Tibial nerve (tissue), 3 donors: ENCODE measurements around the gene RFNG.

Source experiments
- POLR2A ChIP-seq, 2 donors: fragments of 450-650 bp; IDR thresholded peaks; one replicate each; pipeline ENCODE4 v1.6.1; 2017; ENCODE audit warnings: antibody characterized with exemption in 2 of 2, mild to moderate bottlenecking in 2 of 2, moderate library complexity in 2 of 2
- TF ChIP-seq, protein P1 (sequence below), 5 experiments: fragments of 200-600 bp in 3 of 5; fragments of 450-650 bp in 2 of 5; sonication (generic) in 3 of 5; IDR thresholded peaks; one replicate each; pipeline ENCODE4 v1.5.1; 2016 to 2019; ENCODE audit warnings: antibody characterized with exemption in 5 of 5, mild to moderate bottlenecking in 3 of 5, moderate library complexity in 2 of 5

DNA sequence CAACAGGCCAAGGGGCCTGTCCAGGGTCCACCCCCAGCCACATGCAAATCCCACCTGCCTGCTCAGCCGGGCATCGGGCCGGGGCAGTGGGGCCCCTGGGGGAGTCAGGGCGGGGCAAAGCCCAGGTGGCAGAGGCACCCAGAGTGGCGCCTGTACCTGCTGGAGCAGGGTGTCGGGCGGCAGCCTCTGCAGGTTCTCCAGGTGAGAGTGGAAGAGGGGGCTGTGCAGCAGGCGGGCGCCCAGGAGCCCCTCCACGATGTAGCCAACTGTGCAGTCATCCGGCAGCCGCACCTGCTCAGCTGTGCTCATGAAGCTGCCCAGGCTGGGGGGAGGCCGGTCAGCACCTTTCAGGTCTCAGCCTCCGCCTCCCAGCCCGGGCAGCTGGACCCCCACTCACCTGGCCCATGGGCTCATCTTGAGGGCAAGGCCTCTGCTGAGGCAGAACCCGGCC, 2.1 kb downstream of the RFNG start:
- TF ChIP-seq, protein P1, sequence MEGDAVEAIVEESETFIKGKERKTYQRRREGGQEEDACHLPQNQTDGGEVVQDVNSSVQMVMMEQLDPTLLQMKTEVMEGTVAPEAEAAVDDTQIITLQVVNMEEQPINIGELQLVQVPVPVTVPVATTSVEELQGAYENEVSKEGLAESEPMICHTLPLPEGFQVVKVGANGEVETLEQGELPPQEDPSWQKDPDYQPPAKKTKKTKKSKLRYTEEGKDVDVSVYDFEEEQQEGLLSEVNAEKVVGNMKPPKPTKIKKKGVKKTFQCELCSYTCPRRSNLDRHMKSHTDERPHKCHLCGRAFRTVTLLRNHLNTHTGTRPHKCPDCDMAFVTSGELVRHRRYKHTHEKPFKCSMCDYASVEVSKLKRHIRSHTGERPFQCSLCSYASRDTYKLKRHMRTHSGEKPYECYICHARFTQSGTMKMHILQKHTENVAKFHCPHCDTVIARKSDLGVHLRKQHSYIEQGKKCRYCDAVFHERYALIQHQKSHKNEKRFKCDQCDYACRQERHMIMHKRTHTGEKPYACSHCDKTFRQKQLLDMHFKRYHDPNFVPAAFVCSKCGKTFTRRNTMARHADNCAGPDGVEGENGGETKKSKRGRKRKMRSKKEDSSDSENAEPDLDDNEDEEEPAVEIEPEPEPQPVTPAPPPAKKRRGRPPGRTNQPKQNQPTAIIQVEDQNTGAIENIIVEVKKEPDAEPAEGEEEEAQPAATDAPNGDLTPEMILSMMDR (IDR thresholded peaks at IDR 0.05) = no peak
- no peak for TF ChIP-seq POLR2A (IDR thresholded peaks at IDR 0.05)
